SKM-1 (cell line): ENCODE results near the gene NRCAM.
"Not testable (repeated sequence)": the region's sequence is repeated elsewhere in the genome, so short reads cannot be mapped to it uniquely, and the experiment has no call there.

Experiments used
- DNase-seq: peaks from one replicate; lab custom pipeline; 2025; ENCODE audit not compliant: unreplicated experiment; lab: John Stamatoyannopoulos, UW

Gene NRCAM

DNA sequence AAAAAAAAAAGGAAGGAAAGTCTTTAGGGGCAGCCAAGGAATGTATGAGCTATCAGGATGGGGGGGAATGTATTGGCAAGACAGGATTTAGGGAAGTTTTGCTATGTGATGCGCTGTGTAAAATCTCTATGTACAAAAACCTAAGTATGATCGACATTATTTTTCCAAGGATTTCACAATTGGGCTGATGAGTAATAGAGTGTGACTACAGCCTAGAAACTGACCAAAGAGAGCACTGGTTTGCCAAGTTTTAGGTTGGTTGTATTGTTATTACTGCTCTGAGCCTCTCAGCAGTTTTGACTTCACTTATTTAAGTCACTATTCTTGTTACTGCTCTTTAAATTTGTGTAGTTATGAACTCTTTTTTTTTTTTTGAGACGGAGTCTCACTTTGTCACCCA is 107.3 kb downstream of the NRCAM start:
- no peak for DNase-seq

- no peak for DNase-seq
Measured at GRCh38 chr7:108347616-108348015, 108.6 kb downstream of the NRCAM start.

GRCh38 chr7:108345710-108346336 is 110.4 kb downstream of the NRCAM start:
- DNase-seq: no peak

- no peak for DNase-seq
Measured at GRCh38 chr7:108340856-108341411, 115.3 kb downstream of the NRCAM start.

DNA sequence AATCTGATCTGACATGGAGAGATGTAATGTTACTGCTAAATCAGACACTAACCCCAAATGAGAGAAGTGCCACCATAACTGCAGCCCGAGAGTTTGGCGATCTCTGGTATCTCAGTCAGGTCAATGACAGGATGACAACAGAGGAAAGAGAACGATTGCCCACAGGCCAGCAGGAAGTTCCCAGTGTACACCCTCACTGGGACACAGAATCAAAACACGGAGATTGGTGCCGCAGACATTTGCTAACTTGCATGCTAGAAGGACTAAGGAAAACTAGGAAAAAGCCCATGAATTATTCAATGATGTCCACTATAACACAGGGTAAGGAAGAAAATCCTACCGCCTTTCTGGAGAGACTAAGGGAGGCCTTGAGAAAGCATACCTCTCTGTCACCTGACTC is 115.8 kb downstream of the NRCAM start:
- not testable (repeated sequence) for DNase-seq

DNA sequence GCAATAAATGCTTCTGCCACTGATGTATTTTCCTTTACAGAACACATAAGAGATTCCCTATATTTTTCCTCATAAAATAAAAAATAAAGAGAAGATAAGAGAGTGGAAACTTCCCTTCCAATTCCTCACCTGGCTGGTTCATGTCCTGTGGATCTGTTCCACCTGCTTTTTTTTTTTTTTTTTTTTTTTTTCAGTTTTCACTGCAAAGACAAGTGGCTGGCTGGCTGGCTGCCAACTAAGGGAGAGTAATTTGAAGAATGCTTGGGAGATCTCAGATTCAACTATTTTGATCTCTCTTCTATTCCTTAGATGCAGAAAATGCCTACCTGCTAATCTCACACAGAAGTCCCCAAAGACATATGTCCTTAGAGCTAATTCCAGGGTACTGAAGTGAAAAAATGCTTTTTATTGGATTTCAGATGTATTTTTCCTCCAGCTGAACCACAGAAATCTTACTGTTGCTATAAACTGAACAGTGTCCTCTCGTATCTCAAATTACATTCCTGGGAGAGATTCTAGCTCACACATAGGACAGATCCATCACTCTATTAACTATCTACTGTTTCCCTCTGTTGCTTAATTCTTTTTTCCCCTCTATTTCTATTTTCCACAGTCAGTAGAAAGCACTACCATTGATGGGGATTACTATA is 120.8 kb downstream of the NRCAM start:
- no peak for DNase-seq

- no peak for DNase-seq
Measured at GRCh38 chr7:108332937-108333336, 123.3 kb downstream of the NRCAM start.

DNA sequence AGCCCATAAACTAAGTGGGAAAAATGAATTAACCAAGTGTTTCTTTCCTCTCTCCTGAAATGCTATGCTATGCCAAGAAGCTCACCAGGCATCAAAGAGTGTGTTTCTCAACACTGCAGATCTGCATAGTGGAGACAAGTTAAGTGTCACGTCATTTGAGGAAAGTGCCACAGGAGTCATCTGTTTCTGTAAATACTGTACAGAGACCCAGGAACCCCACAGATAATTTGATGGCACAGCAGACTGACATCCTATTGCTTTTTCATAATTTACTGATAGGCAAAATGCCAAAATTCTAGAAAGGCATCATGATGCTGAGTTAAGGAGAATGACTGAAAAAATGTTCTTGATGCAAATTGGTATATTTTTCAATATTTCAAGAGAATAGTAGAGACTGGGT is 124.3 kb downstream of the NRCAM start:
- DNase-seq: no peak

GRCh38 chr7:108330227-108330626 is 126.0 kb downstream of the NRCAM start:
- no peak for DNase-seq

- no peak for DNase-seq
Measured at GRCh38 chr7:108329514-108329913, 126.7 kb downstream of the NRCAM start.

- no peak for DNase-seq
Measured at GRCh38 chr7:108328174-108328651, 128.0 kb downstream of the NRCAM start.

DNA sequence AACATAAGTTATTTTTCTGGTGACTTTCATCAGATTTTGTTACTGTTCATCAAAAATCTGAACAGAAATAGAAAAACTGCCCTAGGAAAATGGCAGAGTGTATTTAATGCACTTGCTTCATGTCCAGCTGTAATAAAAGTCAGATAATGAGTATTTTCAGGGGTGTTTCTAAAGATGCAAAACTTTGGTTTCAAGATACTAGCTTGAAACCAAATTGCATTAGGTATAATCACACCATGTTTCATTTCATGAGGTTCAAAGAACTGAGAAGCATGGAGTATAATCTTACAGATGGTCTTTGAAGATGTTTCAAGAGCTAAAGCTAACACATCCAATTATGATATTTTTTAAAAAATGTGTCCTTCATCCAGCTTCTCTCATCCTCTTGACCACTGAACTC is 128.9 kb downstream of the NRCAM start:
- DNase-seq: no peak

DNA sequence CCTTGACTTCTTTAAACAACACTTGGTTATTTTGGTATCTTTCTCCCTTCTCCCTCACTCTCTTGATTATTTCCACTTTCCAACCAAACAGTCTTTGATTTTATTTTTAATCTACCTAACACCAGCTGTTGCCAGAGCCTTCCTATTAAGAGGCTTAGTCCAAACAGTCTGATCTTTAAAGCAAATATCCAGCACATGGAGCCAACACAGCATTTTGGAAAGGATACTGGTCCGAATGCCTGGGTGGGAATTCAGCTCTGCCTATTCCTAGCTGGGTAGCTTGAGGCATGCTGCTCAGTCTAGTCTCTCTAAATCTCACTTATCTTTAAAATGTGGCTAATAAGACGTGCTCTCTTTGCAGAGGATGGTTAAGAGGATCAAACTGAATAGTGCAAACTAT is 129.3 kb downstream of the NRCAM start:
- DNase-seq: no peak

GRCh38 chr7:108324053-108325038 is 131.9 kb downstream of the NRCAM start:
- no peak for DNase-seq

DNA sequence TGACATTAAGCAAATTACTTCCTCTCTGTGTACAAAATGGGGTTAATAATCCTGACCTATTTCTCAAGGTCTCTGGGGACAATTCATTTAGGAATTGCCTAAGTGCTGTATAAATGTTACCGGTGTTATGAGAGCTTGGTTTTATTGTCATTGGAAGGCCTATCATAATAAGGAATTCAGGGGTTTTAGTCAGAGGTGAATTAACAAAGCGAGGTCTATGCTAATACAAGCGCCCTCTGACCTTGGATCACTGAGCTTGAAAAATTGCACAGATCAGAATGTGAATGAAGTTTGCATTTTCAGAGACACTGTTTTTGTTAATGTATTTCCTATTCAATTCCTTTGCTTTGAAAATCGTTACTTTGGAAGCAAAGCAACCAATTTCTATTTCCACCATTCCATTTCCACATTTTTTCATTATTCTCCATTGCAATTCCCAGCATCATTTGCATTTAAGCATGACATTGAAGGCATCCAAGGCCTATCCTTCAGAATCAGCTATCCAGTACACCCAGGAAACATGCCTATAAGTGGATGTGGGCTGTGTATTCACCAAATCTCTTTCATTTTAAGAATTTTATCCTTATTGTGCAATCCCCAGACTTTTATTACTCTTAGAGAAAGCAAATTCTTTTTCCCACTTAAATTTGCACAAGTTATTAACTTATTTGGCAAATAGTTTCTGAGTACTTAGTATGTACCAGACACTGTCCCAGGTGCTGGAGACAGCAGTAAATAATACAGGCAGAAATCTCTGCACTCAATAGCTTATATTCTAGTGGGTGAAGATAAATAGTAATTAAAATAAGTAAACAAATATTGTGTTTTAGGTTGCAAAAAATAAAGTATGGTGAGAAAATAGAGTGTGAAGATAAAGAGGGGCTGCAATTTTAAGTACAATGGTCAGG is 133.1 kb downstream of the NRCAM start:
- DNase-seq: no peak

GRCh38 chr7:108322046-108322445 is 134.2 kb downstream of the NRCAM start:
- DNase-seq: no peak

DNA sequence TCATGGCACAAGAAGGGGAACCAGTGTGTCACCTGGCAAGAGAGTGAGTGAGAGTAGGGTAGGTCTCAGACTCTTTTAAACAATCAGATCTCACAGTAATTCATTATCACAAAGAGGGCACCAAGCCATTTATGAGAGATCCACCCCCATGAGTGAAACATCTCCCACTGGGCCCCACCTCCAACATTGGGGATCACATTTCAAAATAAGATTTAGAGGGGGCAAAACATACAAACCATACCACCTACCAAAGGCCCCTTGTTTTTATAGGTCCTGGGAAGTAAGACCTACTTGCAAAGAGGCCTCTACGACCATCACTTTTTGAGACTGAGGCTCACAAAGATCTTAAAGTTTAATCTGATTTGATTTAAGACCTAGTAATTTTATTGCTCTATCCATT is 134.9 kb downstream of the NRCAM start:
- no peak for DNase-seq

DNA sequence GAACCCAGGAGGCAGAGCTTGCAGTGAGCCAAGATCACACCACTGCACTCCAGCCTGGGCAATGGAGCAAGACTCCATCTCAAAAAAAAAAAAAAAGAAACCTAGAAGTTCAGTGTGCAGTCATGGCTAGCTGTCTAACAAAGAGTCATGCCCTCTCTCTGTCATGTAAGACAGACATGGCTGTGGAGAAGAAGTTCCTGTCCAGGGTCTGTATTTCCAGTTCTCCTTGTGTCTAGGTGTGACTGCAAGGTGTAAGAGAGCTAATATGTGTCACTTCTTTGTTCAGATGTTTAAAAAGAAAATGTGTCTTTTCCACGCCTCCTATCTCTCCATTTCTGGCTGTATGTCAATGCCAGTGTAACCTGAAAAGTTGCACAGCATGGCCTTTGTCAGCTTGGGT is 139.5 kb downstream of the NRCAM start:
- DNase-seq: no peak

DNA sequence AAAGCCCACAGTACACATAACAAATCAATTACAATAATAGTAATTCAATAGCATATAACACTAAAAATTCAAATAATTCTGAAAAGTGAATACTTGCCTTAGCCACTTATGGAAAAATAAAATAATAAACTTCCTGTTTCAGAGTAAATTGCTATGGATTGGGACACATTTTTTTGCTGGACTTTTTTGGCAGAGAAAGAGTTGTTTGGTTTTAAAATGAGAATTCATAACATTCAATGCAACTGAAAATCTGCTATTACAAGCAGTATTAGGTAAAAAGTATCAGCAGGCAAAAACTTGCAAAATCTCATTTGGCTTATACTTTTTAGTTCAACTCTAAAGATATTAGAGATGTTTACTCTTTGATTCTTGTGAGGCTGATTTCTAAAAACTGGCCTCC is 141.7 kb downstream of the NRCAM start:
- no peak for DNase-seq

DNA sequence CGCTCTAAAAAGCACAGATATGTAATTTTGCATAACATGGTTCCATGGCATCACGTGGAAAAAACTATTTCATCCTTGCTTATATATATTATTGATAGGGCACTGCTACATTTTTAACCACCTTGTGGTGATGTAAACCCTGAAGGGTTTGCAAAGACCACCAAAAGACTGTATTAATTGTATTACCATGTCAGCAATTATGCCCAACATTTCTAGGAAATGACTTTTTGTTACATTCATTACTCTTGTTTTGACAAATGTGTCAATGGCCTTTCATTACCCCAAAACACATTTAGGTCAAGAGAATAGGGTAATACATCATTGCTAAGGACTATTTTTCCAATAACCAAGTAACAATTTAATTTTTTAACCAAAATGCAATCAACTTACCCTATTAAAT is 142.2 kb downstream of the NRCAM start:
- no peak for DNase-seq
